Vagina (tissue), 2 donors: ENCODE results near the gene PRSS56. TPM values are rescaled to one million over a fixed set of nuclear protein-coding genes. Genes with fewer than 3 reads are reported as not detected.

Source experiments
- DNase-seq, 2 donors: peaks; one replicate each; pipeline ENCODE4 v3.0.0-alpha.2; 2017; ENCODE audit errors: extremely low spot score in 2 of 2
- H3K27ac ChIP-seq: fragments of 200-600 bp; sonication (generic); one replicate; pipeline ENCODE4 v1.5.1; 2019
- H3K27me3 ChIP-seq: fragments of 200-600 bp; sonication (generic); one replicate; pipeline ENCODE4 v1.5.1; 2019
- H3K36me3 ChIP-seq, 2 donors: fragments of 200-600 bp; sonication (generic); one replicate each; pipeline ENCODE4 v1.5.1; 2017 to 2019
- H3K4me1 ChIP-seq: fragments of 200-600 bp; sonication (generic); one replicate; pipeline ENCODE4 v1.5.1; 2019
- H3K4me3 ChIP-seq, 2 donors: fragments of 200-600 bp; sonication (generic); 1 replicate in 1 of 2; 2 replicates in 1 of 2; pipeline ENCODE4 v1.5.1; 2016 to 2019
- H3K9me3 ChIP-seq: fragments of 200-600 bp; sonication (generic); one replicate; pipeline ENCODE4 v1.5.1; 2019
- CTCF ChIP-seq, 3 experiments: fragments of 450-650 bp in 2 of 3; fragments of 200-600 bp in 1 of 3; sonication (generic) in 1 of 3; IDR thresholded peaks; one replicate each; pipeline ENCODE4 v1.5.1; 2017 to 2019; ENCODE audit warnings: antibody characterized with exemption in 3 of 3, mild to moderate bottlenecking in 2 of 3, moderate library complexity in 2 of 3
- POLR2A ChIP-seq, 2 donors: fragments of 450-650 bp; IDR thresholded peaks; one replicate each; pipeline ENCODE4 v1.6.1; 2017; ENCODE audit warnings: antibody characterized with exemption in 2 of 2, mild to moderate bottlenecking in 2 of 2, moderate library complexity in 2 of 2
- POLR2AphosphoS5 ChIP-seq, 2 donors: sonication (generic); formaldehyde crosslinking; IDR thresholded peaks; one replicate each; pipeline ENCODE4 v1.9.0; 2017; ENCODE audit warnings: antibody characterized with exemption in 2 of 2, mild to moderate bottlenecking in 2 of 2, low read depth in 1 of 2; ENCODE audit not compliant: insufficient read depth in 1 of 2
- intact Hi-C: fragments of 100-400 bp; cut with DNase I; formaldehyde crosslinking; loops from one replicate; pipeline ENCODE4 v1.15.1; 2023
- total RNA-seq: library from RNA; depleted of rRNA; stranded (reverse); fragments of >200 nt; gene quantifications from one replicate; pipeline ENCODE4 v1.2.3, GENCODE V29; 2016

Gene PRSS56
- total RNA-seq: not detected

GRCh38 chr2:232519581-232520438, at the start of gene PRSS56:
PRSS56 (plus strand) TSS chr2:232520388; CDS start chr2:232520599, 211 bp downstream.
- H3K4me3 ChIP-seq: no peak within 1 kb of the TSS
- peaks cover 21% of the 10 kb centered on the region for H3K4me1 ChIP-seq
- H3K27ac ChIP-seq: no peak within 1 kb of the TSS
- H3K36me3 ChIP-seq: no peaks in the 10 kb centered on the region
- peaks cover 17% of the 10 kb centered on the region for H3K27me3 ChIP-seq
- H3K9me3 ChIP-seq: no peaks in the 10 kb centered on the region
- intact Hi-C loops: no loop called here
- TF ChIP-seq CTCF (IDR thresholded peaks at IDR 0.05) (no peak), POLR2AphosphoS5 (IDR thresholded peaks at IDR 0.05; ENCODE audit: insufficient read depth in 1 of 2, low read depth in 1 of 2) (no peak), POLR2A (IDR thresholded peaks at IDR 0.05) (no peak)
- no peak for DNase-seq

- TF ChIP-seq POLR2AphosphoS5 (IDR thresholded peaks at IDR 0.05; ENCODE audit: insufficient read depth in 1 of 2, low read depth in 1 of 2) (no peak), CTCF (IDR thresholded peaks at IDR 0.05) (no peak)
- H3K27ac ChIP-seq: no peak overlapping the region
- H3K27me3 ChIP-seq: no peaks in the 10 kb centered on the region
- no peaks in the 10 kb centered on the region for H3K36me3 ChIP-seq
- intact Hi-C loops: no loop called here
- H3K4me1 ChIP-seq: no peaks in the 10 kb centered on the region
- H3K9me3 ChIP-seq: no peaks in the 10 kb centered on the region
- DNase-seq: no peak
- no peak overlapping the region for H3K4me3 ChIP-seq
Observed at GRCh38 chr2:232473467-232473890, 46.7 kb upstream of the PRSS56 start.

- intact Hi-C loops: no loop called here
- H3K36me3 ChIP-seq: no peaks in the 10 kb centered on the region
- DNase-seq: no peak
- H3K4me1 ChIP-seq: no peaks in the 10 kb centered on the region
- H3K4me3 ChIP-seq: no peak overlapping the region
- no peaks in the 10 kb centered on the region for H3K27me3 ChIP-seq
- TF ChIP-seq POLR2A (IDR thresholded peaks at IDR 0.05): no peak
- no peak for TF ChIP-seq POLR2AphosphoS5 (IDR thresholded peaks at IDR 0.05; ENCODE audit: insufficient read depth in 1 of 2, low read depth in 1 of 2)
- no peak for TF ChIP-seq CTCF (IDR thresholded peaks at IDR 0.05)
- H3K9me3 ChIP-seq: no peaks in the 10 kb centered on the region
- no peak overlapping the region for H3K27ac ChIP-seq
Observed at GRCh38 chr2:232476045-232476444, 44.1 kb upstream of the PRSS56 start.

GRCh38 chr2:232476791-232477190, 43.4 kb upstream of the PRSS56 start:
- no peaks in the 10 kb centered on the region for H3K9me3 ChIP-seq
- no peak for DNase-seq
- intact Hi-C loops: no loop called here
- H3K27ac ChIP-seq: no peak overlapping the region
- H3K4me1 ChIP-seq: no peaks in the 10 kb centered on the region
- H3K4me3 ChIP-seq: no peak overlapping the region
- H3K36me3 ChIP-seq: no peaks in the 10 kb centered on the region
- TF ChIP-seq POLR2A (IDR thresholded peaks at IDR 0.05) (no peak), CTCF (IDR thresholded peaks at IDR 0.05) (no peak), POLR2AphosphoS5 (IDR thresholded peaks at IDR 0.05; ENCODE audit: insufficient read depth in 1 of 2, low read depth in 1 of 2) (no peak)
- no peaks in the 10 kb centered on the region for H3K27me3 ChIP-seq
